GM12892 (cell line): ENCODE measurements around the gene CD300LF.

Experiments
- POLR2A ChIP-seq: IDR thresholded peaks from 2 replicates; pipeline ENCODE4 v1.6.1; 2011; ENCODE audit warnings: low read depth, low read length, control low read depth
- POLR2AphosphoS5 ChIP-seq: IDR thresholded peaks from 2 replicates; pipeline ENCODE4 v1.6.1; 2011; ENCODE audit warnings: low read depth, low read length, control low read depth

DNA sequence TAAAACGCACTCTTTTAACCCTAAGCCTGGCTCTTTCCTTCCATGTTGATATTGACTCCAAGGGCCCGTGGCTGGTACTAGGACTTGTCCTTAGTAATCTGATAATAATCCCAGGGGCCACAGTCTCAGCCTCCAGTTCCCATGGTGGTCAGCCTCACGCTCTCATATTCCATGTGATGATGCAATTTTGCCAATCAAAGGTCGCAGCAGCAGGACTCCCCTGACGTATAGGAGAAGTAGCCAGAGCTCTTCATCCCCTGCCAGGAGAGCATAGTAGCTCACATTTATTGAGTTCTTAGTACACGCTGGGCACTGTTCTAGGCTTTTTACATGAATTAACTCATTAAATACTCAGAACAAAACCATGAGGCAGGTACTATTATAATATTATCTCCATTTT, 42.4 kb downstream of the CD300LF start:
- TF ChIP-seq POLR2A = no peak
- TF ChIP-seq POLR2AphosphoS5 = no peak
